ENCODE measurements around the gene DSCAML1.

GRCh38 chr11:117643606-117644300 is 153.3 kb downstream of the DSCAML1 start:
- TF ChIP-seq CTCF (IDR thresholded peaks at IDR 0.05; ENCODE audit: insufficient read depth, low read depth, low read length) (no peak), EZH2 (IDR thresholded peaks at IDR 0.05; ENCODE audit: insufficient read depth, low read length) (no peak)
